ENCODE results near the gene CDC42SE1. TPM values are rescaled to one million over a fixed set of nuclear protein-coding genes. Genes with fewer than 3 reads are reported as not detected.

The CDC42SE1 gene, protein sequence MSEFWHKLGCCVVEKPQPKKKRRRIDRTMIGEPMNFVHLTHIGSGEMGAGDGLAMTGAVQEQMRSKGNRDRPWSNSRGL
- total RNA-seq: 62.1 and 64.6 TPM in 2 replicates

GRCh38 chr1:151059109-151060006, at the start of gene CDC42SE1:
TSS of gene CDC42SE1 (minus strand) at chr1:151059622. CDS start at chr1:151055730, 3,892 bp downstream.

GRCh38 chr1:151070474-151071276, 11.3 kb upstream of the CDC42SE1 start, which contains the start of gene GABPB2:
TSS of gene GABPB2 (plus strand) at chr1:151070761. CDS start at chr1:151088190, 17,429 bp downstream.

DNA sequence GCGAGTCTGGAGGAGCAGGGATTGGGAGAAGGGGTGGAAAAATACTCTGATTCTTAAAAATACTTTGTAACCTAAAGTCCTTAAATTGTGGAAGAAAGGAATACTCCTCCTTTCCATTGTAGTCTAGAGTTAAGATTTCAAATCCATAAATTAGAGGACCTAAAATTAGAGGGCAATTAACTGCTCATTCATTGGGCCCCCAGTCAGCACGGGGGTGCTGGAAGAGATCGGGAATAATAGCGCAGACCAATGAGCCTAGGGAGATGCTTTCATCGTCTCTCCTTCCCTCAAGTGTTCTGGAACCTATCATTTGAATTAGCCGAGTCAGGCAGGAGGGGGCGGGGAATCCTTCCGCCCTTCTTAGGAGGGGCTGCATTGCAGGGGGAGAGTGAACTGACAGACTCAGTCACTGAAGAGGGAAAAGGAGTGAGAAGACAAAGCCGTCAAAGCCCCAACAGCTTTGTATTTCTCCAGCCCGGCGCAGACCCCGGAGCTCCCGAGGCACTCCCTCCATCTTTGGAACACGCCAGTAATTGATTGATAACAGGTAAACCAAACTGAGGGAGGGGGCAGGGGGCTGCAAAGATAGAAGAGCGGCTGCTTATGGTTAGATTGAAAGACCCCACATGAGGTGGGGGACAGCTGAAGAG, 710 bp upstream of the CDC42SE1 start, which contains the start of gene MLLT11:
Gene MLLT11, plus strand, starts transcription at position 391 of the 650 bp plus-strand sequence. CDS start 6,828 bp downstream, outside the sequence.

GRCh38 chr1:151047591-151047924, 11.9 kb downstream of the CDC42SE1 start, which contains the start of gene C1orf56:
TSS of gene C1orf56 (plus strand) at chr1:151047751. CDS start at chr1:151047848, 97 bp downstream.

GRCh38 chr1:151036356-151036755, 23.1 kb downstream of the CDC42SE1 start, which contains the start of gene BNIPL:
TSS of gene BNIPL (plus strand) at chr1:151036586. CDS start at chr1:151036726, 140 bp downstream.

DNA sequence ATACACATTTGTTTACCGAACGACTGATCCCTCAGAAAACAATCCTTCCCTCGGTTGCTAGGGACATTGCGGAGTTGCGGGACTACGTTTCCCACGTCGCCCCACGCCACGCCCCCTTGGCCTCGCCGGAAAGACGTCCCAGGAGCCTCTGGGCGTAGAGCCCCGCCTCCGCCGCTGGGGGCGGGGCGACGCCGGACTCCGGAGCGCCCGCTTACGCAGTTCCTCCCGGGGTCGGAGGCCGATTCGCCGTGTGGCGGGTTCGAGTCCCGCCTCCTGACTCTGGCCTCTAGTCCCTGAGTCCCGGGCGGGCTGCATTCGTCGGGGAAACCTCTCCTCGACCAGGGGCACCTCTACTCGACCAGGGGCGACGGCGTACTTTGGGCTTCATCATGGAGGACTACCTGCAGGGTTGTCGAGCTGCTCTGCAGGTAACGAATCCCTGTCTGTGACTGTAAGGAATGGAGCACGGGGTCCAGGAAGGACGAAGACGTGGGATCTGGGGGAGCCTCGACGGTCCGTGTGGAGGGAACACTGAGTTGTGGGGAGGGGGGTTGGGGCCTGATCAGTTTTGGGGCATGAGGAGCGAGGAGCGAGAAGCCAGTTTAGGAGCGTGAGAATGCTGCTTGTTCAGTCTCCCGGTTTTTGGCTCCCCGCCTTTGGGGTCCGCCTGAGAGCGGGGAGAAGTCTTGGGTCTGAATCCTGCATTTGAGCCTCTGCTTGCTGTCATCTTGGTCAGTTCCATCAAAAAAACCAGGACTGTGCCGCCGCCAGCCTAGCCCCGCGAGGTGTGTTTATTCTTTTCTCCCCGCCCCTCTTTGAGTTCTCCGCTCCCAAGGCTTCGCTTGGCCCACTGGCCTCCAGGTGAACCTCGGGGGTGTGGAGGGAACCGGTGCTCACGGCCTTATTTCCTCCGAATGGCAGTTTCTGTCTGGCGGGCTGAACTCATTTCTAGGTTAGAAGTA, 50.9 kb downstream of the CDC42SE1 start, which contains the start of gene PRUNE1:
Gene PRUNE1, plus strand, starts transcription at position 206 of the 962 bp plus-strand sequence. Its CDS starts 184 bp downstream, at position 390.

DNA sequence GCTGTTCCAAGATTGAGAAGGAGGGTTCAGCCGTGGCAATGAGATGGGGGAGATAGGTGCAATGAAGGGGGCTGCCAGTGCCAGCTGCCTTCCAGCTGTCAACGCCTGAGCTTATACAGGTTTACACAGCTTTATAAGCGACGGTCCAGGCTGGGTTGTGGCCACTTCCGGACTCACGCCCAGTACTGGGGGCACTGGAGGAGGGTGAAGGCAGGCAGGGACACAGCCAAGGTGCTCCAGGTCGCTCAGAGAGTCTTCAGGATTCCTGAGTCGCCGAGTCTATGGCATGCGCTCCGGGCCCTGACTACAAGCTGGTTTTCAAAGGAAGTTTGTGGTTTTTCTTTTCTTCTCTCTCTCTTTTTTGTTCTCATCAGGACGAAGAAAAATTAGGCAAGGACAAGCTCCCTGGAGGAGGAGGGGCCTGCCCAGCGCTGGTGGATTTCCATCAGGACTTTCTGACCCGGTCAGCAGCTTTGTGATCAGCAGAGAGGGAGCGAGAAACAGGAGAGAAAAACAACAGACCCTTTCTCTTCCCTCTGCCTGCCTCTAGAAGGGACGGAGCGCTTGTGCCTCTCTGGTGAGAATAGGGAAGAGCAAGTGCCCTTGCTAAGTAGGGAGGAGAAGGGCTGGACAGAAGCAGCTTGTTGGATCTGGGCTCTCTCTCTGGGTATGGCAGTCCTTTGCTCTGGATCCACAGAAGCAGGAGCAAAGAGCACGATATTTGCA, 52.9 kb downstream of the CDC42SE1 start, which contains the start of gene MINDY1:
Gene MINDY1, minus strand, starts transcription at position 576 of the 726 bp plus-strand sequence. CDS start 4,285 bp downstream, outside the sequence.

Small RNA genes lying within 50 kb of the gene (small RNA-seq; reads per million reads assigned to genes)
- gene RNU6-884P: not detected

Other genes starting within 250 kb of the CDC42SE1 start
- gene ARNT, start 183.0 kb downstream of the CDC42SE1 start, total RNA-seq: 50.8 and 68.0 TPM in 2 replicates
- not detected in 2 replicates for gene CTXND2, start 172.5 kb downstream of the CDC42SE1 start, total RNA-seq
- 40.8 and 49.3 TPM in 2 replicates for gene SETDB1, start 133.3 kb downstream of the CDC42SE1 start, total RNA-seq
- gene CERS2, start 84.8 kb downstream of the CDC42SE1 start, total RNA-seq: 131 and 147 TPM in 2 replicates
- 0.16 TPM in 1 of 2 replicates, not detected in the other for gene ANXA9, start 77.3 kb downstream of the CDC42SE1 start, total RNA-seq
- 20.4 and 21.1 TPM in 2 replicates for gene MINDY1, start 52.7 kb downstream of the CDC42SE1 start, total RNA-seq
- gene PRUNE1, start 51.2 kb downstream of the CDC42SE1 start, total RNA-seq: 9.1 and 10.4 TPM in 2 replicates
- gene BNIPL, start 23.0 kb downstream of the CDC42SE1 start, total RNA-seq: under 0.01 and 0.12 TPM in 2 replicates
- 3.6 and 5.0 TPM in 2 replicates for gene C1orf56, start 11.9 kb downstream of the CDC42SE1 start, total RNA-seq
- gene MLLT11, start 775 bp upstream of the CDC42SE1 start, total RNA-seq: 2.3 and 2.8 TPM in 2 replicates
- 18.8 and 19.3 TPM in 2 replicates for gene GABPB2, start 11.1 kb upstream of the CDC42SE1 start, total RNA-seq
- gene SEMA6C, start 87.0 kb upstream of the CDC42SE1 start, total RNA-seq: 5.4 and 5.5 TPM in 2 replicates
- not detected in 2 replicates for gene TNFAIP8L2, start 97.0 kb upstream of the CDC42SE1 start, total RNA-seq
- 7.0 and 8.7 TPM in 2 replicates for gene LYSMD1, start 106.3 kb upstream of the CDC42SE1 start, total RNA-seq
- 22.2 and 29.0 TPM in 2 replicates for gene SCNM1, start 106.5 kb upstream of the CDC42SE1 start, total RNA-seq
- 0.81 and 1.6 TPM in 2 replicates for gene TMOD4, start 116.4 kb upstream of the CDC42SE1 start, total RNA-seq
- gene VPS72, start 130.6 kb upstream of the CDC42SE1 start, total RNA-seq: 42.8 and 45.5 TPM in 2 replicates
- gene PIP5K1A, start 138.9 kb upstream of the CDC42SE1 start, total RNA-seq: 117 and 146 TPM in 2 replicates
- gene PSMD4, start 195.1 kb upstream of the CDC42SE1 start, total RNA-seq: 92.5 and 96.8 TPM in 2 replicates
- gene ZNF687, start 222.7 kb upstream of the CDC42SE1 start, total RNA-seq: 23.3 and 27.4 TPM in 2 replicates

Data from hair follicle dermal papilla cell (primary cell).